GM19324 (cell line): ENCODE measurements around the gene CLEC4C.
"Not testable (repeated sequence)": the region's sequence is repeated elsewhere in the genome, so short reads cannot be mapped to it uniquely, and the experiment has no call there.

Experiments used
- ATAC-seq: cut with Tn5 transposase; IDR thresholded peaks from one replicate; pipeline ENCODE4 v1.9.1; 2021; ENCODE audit warnings: mild to moderate bottlenecking, moderate library complexity; ENCODE audit not compliant: unreplicated experiment, low FRiP score

The CLEC4C gene, protein sequence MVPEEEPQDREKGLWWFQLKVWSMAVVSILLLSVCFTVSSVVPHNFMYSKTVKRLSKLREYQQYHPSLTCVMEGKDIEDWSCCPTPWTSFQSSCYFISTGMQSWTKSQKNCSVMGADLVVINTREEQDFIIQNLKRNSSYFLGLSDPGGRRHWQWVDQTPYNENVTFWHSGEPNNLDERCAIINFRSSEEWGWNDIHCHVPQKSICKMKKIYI

DNA sequence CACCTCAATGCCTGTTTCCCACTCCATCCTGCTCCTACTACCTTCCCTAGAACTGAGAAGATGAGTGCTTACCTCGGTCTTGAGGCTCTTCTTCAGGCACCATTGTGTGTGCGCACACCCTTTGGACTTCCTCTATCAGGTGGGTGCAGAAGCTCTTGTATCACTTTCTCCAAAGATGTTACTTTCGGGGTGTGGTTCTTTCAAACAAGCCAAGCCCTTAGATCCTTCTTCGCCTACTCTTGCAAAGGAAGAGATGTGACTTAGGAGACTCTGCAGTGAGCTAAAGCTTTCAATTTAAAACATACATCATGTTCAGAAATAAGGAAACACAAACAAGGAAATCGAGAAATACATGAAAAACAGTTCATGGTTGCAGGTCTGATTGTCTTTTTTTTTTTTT is at the start of gene CLEC4C:
CLEC4C (minus strand) TSS at position 130 of the 400 bp plus-strand sequence; CDS start at position 103, 27 bp downstream.
- ATAC-seq, result no peak

- ATAC-seq, result no peak
These were observed 46.0 kb upstream of the CLEC4C start for GRCh38 chr12:7793211-7793610.

GRCh38 chr12:7788884-7789528 is 41.8 kb upstream of the CLEC4C start, which contains the start of gene NANOG:
Gene NANOG, plus strand, starts transcription at chr12:7789402. Its CDS starts 213 bp downstream, at chr12:7789615.
- not testable (repeated sequence) for ATAC-seq

DNA sequence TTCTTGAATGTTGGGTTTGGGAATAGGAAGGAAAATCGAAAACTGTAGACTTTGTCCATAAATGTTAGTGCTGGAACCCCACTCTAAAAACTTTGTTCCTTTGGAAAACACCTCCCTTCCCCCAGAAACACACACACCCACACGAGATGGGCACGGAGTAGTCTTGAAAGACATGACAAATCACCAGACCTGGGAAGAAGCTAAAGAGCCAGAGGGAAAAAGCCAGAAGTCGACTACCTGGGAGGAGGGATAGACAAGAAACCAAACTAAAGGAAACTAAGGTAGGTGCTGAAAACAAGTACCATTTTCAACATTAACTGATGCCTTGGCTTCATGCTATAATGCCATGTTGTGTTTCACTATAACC is 41.1 kb upstream of the CLEC4C start:
- no peak for ATAC-seq

- ATAC-seq, result no peak
These were observed 40.6 kb upstream of the CLEC4C start for GRCh38 chr12:7787574-7788293.

GRCh38 chr12:7784701-7785100 is 37.5 kb upstream of the CLEC4C start:
- no peak for ATAC-seq

GRCh38 chr12:7783433-7783832 is 36.3 kb upstream of the CLEC4C start:
- not testable (repeated sequence) for ATAC-seq

DNA sequence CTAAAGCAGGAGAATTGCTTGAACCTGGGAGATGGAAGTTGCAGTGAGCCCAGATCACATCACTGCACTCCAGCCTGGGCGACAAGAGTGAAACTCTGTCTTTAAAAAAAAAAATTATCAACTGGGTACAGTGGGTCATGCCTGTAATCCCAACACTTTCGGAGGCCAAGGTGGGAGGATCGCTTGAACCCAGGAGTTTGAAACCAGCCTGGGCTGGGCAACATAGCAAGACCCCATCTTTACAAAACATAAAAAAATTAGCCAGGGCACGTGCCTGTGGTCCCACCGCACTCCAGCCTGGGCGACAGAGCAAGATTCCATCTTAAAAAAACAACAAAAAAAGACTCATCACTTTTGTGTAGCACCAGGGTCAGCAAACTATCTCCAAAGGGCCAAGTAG is 34.9 kb upstream of the CLEC4C start:
- ATAC-seq, result no peak

- no peak for ATAC-seq
These were observed 34.1 kb upstream of the CLEC4C start for GRCh38 chr12:7781274-7781673.

DNA sequence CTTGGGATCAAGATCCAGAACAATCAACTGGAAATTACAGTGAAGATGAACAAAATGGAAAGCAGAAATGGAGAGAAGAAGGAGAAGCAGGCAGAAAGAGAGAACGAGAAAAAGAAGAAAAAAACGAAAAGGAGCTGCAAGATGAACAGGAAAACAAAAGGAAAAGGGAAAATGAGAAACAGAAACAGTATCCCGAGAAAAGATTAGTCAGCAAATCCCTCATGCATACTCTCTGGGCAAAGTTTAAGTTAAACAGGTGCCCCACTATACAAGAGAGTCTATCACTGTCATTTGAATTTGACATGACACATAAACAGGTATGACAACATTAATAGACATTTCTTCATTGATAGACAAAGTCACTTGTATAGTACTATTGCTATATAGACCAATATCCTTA is 22.8 kb upstream of the CLEC4C start:
- ATAC-seq, result no peak

GRCh38 chr12:7758766-7759140 is 11.6 kb upstream of the CLEC4C start:
- no peak for ATAC-seq

DNA sequence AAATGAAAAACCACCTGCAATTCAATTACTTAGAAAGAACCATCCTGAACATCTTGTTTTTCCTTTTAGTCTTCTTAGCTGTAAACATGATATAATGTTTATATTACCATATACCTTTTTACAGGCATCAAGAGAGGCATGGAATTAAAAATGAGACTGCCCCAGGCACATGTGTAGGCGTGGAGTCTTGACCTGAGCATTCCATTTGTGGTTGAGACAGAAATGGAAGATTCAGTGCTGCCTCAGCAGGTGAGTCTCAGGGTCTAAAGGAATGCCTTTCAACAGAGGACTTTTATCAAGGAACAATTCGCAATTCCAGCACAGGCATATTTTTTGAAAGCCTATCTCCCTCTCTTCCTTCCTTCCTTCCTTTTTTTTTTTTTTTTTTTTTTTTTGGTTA is 9.8 kb upstream of the CLEC4C start:
- no peak for ATAC-seq

DNA sequence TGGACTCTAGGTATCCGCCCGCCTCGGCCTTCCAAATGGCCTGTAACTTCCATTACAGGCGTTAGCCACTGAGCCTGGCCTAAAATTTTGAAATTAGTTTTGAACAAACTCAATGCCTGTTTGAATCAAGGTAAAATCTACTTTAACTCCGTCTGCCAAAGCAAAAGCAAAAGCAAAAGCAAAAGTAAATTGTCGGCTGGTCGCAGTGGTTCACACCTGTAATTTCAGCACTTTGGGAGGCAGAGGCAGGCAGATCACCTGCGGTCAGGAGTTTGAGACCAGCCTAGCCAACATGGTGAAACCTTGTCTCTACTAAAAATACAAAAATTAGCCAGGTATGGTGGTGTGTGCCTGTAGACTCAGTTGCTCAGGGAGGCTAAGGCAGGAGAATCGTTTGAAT is 8.5 kb upstream of the CLEC4C start:
- ATAC-seq, result not testable (repeated sequence)

- not testable (repeated sequence) for ATAC-seq
These were observed 5.1 kb upstream of the CLEC4C start for GRCh38 chr12:7751941-7752922.

GRCh38 chr12:7751394-7751793 is 4.2 kb upstream of the CLEC4C start:
- ATAC-seq, result no peak

- ATAC-seq, result no peak
These were observed 3.2 kb upstream of the CLEC4C start for GRCh38 chr12:7750350-7750749.

DNA sequence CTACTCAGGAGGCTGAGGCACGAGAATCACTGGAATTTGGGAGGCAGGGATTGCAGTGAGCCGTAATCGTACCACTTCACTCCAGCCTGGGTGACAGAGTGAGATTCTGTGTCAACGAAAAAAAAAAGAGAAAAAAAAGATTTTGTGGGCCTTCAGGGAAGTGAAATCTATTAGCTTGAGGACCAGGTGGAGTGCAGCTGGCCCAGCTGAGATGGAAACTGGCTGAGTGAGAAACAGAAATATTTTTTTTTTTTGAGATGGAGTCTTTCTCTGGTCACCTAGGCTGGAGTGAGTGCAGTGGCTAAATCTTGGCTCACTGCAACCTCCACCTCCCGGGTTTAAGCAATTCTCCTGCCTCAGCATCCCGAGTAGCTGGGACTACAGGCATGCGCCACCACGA is 2.3 kb upstream of the CLEC4C start:
- no peak for ATAC-seq

GRCh38 chr12:7748852-7749251 is 1.7 kb upstream of the CLEC4C start:
- ATAC-seq, result no peak

DNA sequence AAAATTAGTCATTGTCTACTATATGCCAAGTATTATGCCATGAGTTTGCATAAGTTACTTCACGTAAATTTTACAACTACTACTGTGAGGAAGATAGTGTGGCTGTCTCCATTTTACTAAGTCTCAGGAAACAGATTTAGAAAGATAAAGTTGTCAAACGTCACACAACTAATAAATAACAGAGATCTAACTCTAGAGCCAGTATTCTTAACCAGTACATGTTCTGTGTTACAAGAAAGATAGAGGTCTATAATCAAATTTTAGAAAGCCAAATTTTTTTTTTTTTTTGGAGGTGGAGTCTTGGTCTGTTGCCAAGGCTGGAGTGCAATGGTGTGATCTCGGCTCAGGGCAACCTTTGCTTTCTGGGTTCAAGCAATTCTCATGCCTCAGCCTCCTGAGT is 14.2 kb downstream of the CLEC4C start:
- ATAC-seq, result no peak

- ATAC-seq, result no peak
These were observed 15.7 kb downstream of the CLEC4C start for GRCh38 chr12:7731486-7731885.

DNA sequence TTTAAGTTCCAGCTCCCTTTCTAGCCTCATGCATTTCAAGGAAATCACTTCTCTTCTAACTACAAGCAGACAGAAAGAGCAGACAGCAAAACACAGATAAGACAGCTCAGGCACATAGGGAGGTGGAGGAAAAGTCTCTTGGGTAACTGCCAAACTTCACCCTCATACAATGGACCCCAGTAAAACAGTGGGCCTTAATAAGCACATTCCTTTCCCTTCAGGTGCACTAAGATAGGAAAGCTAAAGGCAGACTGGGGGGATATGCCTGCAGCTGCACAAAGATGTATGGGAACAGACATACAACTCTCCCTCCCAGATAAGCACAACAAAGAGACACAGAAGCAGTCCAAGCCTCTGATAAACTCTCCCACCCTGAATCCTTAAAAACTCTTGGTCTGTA is 16.2 kb downstream of the CLEC4C start:
- not testable (repeated sequence) for ATAC-seq
